H1 (cell line): Measurements from ENCODE around the gene DYNLRB1. TPM values are rescaled to one million over a fixed set of nuclear protein-coding genes. Genes with fewer than 3 reads are reported as not detected.

Experiments used
- polyA plus RNA-seq, 7 experiments: library from polyadenylated mRNA; depleted of rRNA in 3 of 7; stranded (reverse) in 5 of 7; unstranded in 2 of 7; fragments of >200 nt in 5 of 7; fragments of 200-250 nt in 2 of 7; gene quantifications; 1 replicate in 5 of 7; 2 replicates in 1 of 7; 4 replicates in 1 of 7; pipeline versions ENCODE4 v1.2.1 to v1.2.3, GENCODE V29; 2011 to 2013; ENCODE audit warnings: missing spikeins in 2 of 7, mixed read lengths in 2 of 7
- small RNA-seq: library from polyadenylated mRNA; stranded (forward); fragments of <200 nt; extraction: miRNeasy Mini kit (QIAGEN cat#:217004); gene quantifications from one replicate; pipeline ENCODE3, GENCODE V24; 2013; ENCODE audit not compliant: insufficient read depth
- total RNA-seq: library from RNA; stranded (reverse); fragmentation: NEBNext Ultra II Directional; extraction: Animal tissue kit (Norgen Biotek cat#: 25700); gene quantifications from 2 replicates; pipeline ENCODE4 v1.2.1, GENCODE V29; 2021

The DYNLRB1 gene
- total and polyA plus RNA-seq, 2 of the 8 experiments (the other 6 are each of a cell fraction or from before 2014, with no cell fraction given), result 109 to 214 TPM

Small RNA genes lying within 50 kb of the gene (small RNA-seq; reads per million reads assigned to genes)
- not detected for gene RF00019

Other genes starting within 250 kb of the DYNLRB1 start
- 404 and 414 TPM in 2 replicates for gene AHCY, start 213.1 kb upstream of the DYNLRB1 start, total RNA-seq
- gene AHCY, start 213.1 kb upstream of the DYNLRB1 start, polyA plus RNA-seq (2011; rRNA removed), result 638 and 688 TPM in 2 replicates
- 39.2 and 45.2 TPM in 2 replicates for gene ITCH, start 153.1 kb upstream of the DYNLRB1 start, total RNA-seq
- gene ITCH, start 153.1 kb upstream of the DYNLRB1 start, polyA plus RNA-seq (2011; rRNA removed), result 2.5 and 3.9 TPM in 2 replicates
- gene MAP1LC3A, start 42.3 kb downstream of the DYNLRB1 start, total RNA-seq, result 5.0 and 6.3 TPM in 2 replicates
- 6.1 and 9.5 TPM in 2 replicates for gene MAP1LC3A, start 42.3 kb downstream of the DYNLRB1 start, polyA plus RNA-seq (2011; rRNA removed)
- 27.9 and 28.3 TPM in 2 replicates for gene PIGU, start 160.7 kb downstream of the DYNLRB1 start, total RNA-seq
- 80.9 and 117 TPM in 2 replicates for gene PIGU, start 160.7 kb downstream of the DYNLRB1 start, polyA plus RNA-seq (2011; rRNA removed)
- 4.5 and 4.8 TPM in 2 replicates for gene TP53INP2, start 187.9 kb downstream of the DYNLRB1 start, total RNA-seq
- 2.4 and 2.9 TPM in 2 replicates for gene TP53INP2, start 187.9 kb downstream of the DYNLRB1 start, polyA plus RNA-seq (2011; rRNA removed)